Measurements from ENCODE around the gene TUT1.

The TUT1 gene

DNA sequence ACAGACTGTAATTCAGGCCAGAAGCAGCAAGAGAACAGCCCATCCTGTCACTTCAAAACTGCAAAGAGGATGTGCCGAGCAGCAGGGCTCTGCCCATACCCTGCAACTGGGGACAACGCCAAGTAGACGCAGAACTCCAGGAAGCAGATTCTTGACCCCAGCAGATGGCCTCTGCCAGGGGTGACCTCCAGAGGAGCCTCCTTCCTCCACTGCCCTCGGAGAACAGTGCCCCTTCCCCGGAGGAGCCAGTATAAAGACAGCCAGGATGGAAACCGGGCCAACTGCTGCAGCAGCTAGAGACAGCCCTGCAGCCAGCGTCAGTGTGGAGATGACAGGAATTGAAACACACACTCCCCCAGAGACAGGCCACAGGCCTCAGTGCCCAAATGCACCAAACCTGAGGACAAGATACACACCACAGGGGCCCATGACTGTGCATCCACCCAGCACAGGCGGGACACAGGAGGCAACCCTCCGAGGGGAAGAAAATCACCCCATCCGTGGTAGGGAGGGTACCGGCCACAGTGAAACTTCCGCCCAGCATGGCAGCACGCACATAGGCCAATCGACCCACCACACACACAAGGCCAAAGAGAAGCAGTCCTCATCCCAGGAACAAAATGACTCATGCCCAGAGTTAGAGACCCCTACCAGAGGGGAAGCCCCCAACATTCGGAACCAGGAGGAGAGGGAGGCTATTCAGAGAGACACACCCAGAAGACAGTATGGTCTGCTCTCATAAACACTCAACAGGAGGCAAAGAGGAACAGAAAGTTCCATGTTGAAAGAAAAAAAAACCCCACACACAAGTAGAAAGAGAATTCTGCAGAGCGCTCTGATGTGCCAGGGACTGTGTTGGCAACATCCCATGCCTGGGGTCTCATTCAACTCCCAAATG, 50.3 kb downstream of the TUT1 start:
- DNase-seq (ENCODE audit: low read depth), result no peak

DNA sequence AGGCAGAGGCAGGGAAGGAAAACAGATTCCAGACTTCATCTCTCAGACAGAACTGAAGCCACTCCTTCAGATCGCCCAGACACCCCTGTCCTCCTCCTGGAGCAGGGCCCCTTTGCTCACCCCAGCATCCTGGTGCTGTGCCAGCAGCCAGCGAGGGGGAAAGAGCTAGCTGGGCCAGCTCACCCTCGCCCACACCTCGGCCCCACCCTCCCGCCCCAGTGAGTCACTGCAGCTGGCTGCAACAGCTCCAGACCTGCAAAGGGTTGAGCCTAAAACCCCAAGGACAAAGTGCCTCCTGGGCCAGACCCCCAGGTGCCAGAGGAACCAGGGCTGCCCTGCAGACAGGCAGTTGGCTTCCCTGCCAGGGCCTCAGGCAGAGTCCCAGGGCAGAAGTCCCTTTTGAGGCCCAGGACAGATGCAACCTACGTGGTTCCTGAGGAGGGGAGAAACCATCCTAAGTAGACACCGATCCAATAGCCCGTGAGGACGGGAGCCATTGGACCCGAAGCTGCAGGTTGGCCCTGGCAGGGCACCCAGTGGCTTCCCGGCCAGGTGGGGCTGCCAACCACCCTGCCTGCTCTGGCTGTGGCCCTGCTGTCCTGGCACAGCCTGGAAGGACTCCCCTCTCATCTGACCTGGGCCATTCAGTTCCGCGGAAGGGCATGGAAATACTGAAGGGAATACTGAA, 51.9 kb downstream of the TUT1 start:
- DNase-seq (ENCODE audit: low read depth), result no peak

- DNase-seq (ENCODE audit: low read depth), result no peak
These were observed 52.7 kb downstream of the TUT1 start for GRCh38 chr11:62538470-62539237.

DNA sequence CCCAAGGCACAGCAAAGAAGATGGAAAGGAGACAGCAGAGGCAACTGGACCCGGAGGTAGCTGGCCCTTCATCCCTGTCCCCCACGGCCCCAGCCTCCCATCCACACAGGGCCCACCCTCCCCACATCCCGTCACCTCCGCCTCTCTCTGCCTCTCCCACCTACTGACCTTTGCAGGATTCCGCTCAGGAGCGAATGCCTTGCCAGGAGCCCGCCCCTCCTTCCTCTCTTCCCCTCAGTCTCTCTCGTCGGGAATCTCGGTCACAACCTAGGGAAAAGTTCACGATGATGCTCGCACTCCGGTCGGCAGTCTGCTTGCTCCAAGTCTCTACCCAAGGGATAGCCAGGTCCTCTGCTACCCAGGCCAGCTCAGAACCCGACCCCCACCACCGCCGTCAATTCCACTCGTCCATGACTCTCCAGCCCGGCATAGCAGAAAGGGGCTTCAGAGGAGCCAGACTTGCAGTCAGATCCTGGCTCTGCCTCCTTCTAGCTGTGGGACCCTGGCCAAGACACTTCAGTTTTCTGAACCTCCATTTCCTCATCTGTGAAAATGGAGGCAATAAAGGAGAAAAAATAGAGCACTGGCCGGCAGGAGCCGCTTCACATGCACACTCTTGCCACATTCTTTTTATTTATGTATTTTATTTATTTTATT, 54.9 kb downstream of the TUT1 start:
- DNase-seq (ENCODE audit: low read depth), result no peak

DNA sequence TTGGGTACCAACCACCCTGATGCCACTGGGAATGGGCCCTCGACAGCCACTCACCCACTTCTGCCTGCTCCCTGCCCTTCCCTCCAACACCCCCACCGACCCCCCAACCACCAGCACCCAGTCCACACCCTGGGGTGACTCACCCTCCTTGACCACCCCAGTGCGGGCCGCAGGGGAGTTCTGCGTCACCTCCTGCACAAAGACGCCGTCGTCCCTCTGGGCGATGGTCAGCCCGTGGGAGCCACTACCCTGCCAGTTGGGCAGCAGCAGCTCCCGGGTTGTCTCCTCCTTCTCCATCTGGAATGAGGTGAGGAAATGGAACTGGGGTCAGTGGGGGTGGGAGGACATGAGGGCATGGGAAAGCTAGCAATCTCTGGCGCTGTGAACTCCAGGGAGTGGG, 55.5 kb downstream of the TUT1 start:
- no peak for DNase-seq (ENCODE audit: low read depth)

DNA sequence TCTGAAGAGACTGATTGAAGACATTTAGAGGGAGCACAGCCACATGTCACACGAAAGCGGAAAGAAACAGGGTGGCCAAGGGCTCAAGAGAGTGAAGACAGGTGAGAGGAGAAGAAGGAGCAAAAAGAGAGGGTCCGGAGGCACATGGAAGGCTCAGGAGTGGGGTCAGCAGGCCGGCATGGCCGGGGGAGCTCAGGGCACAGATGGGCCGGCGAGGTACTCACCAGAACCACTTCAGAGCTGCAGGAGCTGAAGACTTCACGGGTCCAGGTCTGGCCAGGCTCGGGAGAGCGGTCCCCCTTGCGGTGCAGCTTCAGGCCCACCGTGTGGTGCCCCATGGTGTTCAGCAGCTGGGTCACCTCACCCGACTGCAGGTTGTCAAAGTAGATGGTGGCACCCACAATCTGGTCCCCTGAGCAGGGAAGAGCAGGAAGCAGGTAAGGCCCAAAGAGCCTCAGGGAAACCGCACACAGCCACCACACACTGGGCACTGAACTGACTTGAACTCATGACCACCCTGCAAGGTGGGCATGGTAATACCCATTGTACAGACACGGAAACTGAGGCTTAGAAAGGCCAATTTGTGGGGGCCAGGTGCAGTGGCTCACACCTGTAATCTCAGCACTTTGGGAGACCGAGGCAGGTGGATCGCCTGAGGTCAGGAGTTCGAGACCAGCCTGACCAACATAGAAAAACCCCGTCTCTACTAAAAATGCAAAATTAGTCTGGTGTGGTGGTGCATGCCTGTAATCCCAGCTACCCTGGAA, 56.4 kb downstream of the TUT1 start:
- no peak for DNase-seq (ENCODE audit: low read depth)

- DNase-seq (ENCODE audit: low read depth), result no peak
These were observed 59.2 kb downstream of the TUT1 start for GRCh38 chr11:62532096-62532495.

All from stimulated activated CD8-positive, alpha-beta memory T cell treated with anti-CD3 and anti-CD28 coated beads, Interleukin-7, amount 100 ng/mL, for 24 hours (primary cell).